ENCODE results near the gene PROCA1. TPM values are rescaled to one million over a fixed set of nuclear protein-coding genes. Genes with fewer than 3 reads are reported as not detected.

The PROCA1 gene
- total RNA-seq, result 1 to 10 TPM in 3 of 4 donors, not detected in 1; 2.0 to 8.5 (median 2.4) TPM

GRCh38 chr17:28711723-28712031 lies at the start of gene PROCA1:
Gene PROCA1, minus strand, starts transcription at chr17:28711888. Its CDS starts 228 bp downstream, at chr17:28711660.
- TF ChIP-seq CTCF (IDR thresholded peaks at IDR 0.05; ENCODE audit: low read depth), result no peak

- no peak for TF ChIP-seq CTCF (IDR thresholded peaks at IDR 0.05; ENCODE audit: low read depth)
Measured at GRCh38 chr17:28760601-28761562, 49.2 kb upstream of the PROCA1 start.

- no peak for TF ChIP-seq CTCF (IDR thresholded peaks at IDR 0.05; ENCODE audit: low read depth)
Measured at GRCh38 chr17:28759256-28759865, 47.7 kb upstream of the PROCA1 start.

- no peak for TF ChIP-seq CTCF (IDR thresholded peaks at IDR 0.05; ENCODE audit: low read depth)
Measured at GRCh38 chr17:28758411-28759121, 46.9 kb upstream of the PROCA1 start.

GRCh38 chr17:28756049-28756804 lies 44.5 kb upstream of the PROCA1 start:
- TF ChIP-seq CTCF (IDR thresholded peaks at IDR 0.05; ENCODE audit: low read depth), result no peak

GRCh38 chr17:28755486-28755885 lies 43.8 kb upstream of the PROCA1 start:
- TF ChIP-seq CTCF (IDR thresholded peaks at IDR 0.05; ENCODE audit: low read depth), result no peak

All from subcutaneous adipose tissue (tissue), 4 donors.